CD8-positive, alpha-beta memory T cell (primary cell): Measurements from ENCODE around the gene KXD1. TPM values are rescaled to one million over a fixed set of nuclear protein-coding genes. Genes with fewer than 3 reads are reported as not detected.
A peak's percentile ranks its signal among the peaks of the same experiment; 100 is the strongest.

ENCODE experiments used
- CTCF ChIA-PET: fragments of 350-600 bp; sonication (Branson Sonifier 250); formaldehyde crosslinking; loops from one replicate; lab custom pipeline; 2021; ENCODE audit warnings: antibody characterized with exemption; lab: Charles Lee
- POLR2A ChIA-PET: fragments of 350-600 bp; sonication (Branson Sonifier 250); formaldehyde crosslinking; loops from one replicate; lab custom pipeline; 2021; ENCODE audit warnings: antibody characterized with exemption; lab: Charles Lee
- DNase-seq, 5 donors: peaks; one replicate each; pipeline versions ENCODE4 v3.0.0 to v3.0.0-alpha.2; 2020 to 2022; ENCODE audit warnings: mixed read lengths in 1 of 5
- H3K27ac ChIP-seq: one replicate; pipeline ENCODE4 v1.7.0; 2013; ENCODE audit warnings: low read depth, mild to moderate bottlenecking, low read length, moderate library complexity
- H3K27me3 ChIP-seq: 2 replicates; pipeline ENCODE4 v1.7.0; 2013; ENCODE audit warnings: low read length, mild to moderate bottlenecking; ENCODE audit not compliant: insufficient read depth, poor library complexity, severe bottlenecking
- H3K36me3 ChIP-seq: 2 replicates; pipeline ENCODE4 v1.7.0; 2013; ENCODE audit warnings: mild to moderate bottlenecking, low read length, moderate library complexity; ENCODE audit not compliant: insufficient read depth
- H3K4me1 ChIP-seq: 2 replicates; pipeline ENCODE4 v1.7.0; 2013; ENCODE audit warnings: mild to moderate bottlenecking, low read length, moderate library complexity; ENCODE audit not compliant: insufficient read depth
- H3K4me3 ChIP-seq: 2 replicates; pipeline ENCODE4 v1.7.0; 2013; ENCODE audit warnings: mild to moderate bottlenecking, low read length
- H3K9me3 ChIP-seq: 2 replicates; pipeline ENCODE4 v1.7.0; 2013; ENCODE audit warnings: mild to moderate bottlenecking, low read length
- H3K27ac Mint-ChIP-seq, 8 donors: one replicate each; pipeline ENCODE4 v1.8.0; 2020 to 2021; ENCODE audit warnings: mixed read lengths in 8 of 8, mild to moderate bottlenecking in 6 of 8, inconsistent platforms in 3 of 8, moderate library complexity in 3 of 8
- H3K27me3 Mint-ChIP-seq, 2 donors: one replicate each; pipeline ENCODE4 v1.8.0; 2020 to 2021; ENCODE audit warnings: mixed read lengths in 2 of 2, mild to moderate bottlenecking in 1 of 2, moderate library complexity in 1 of 2
- H3K36me3 Mint-ChIP-seq, 3 donors: one replicate each; pipeline ENCODE4 v1.8.0; 2020 to 2021; ENCODE audit warnings: mixed read lengths in 3 of 3, inconsistent platforms in 1 of 3, mild to moderate bottlenecking in 1 of 3
- H3K4me1 Mint-ChIP-seq, 3 donors: one replicate each; pipeline ENCODE4 v1.8.0; 2020 to 2021; ENCODE audit warnings: mixed read lengths in 3 of 3, inconsistent platforms in 1 of 3, mild to moderate bottlenecking in 1 of 3
- H3K4me3 Mint-ChIP-seq, 7 donors: one replicate each; pipeline ENCODE4 v1.8.0; 2020 to 2021; ENCODE audit warnings: mixed read lengths in 7 of 7, mild to moderate bottlenecking in 6 of 7, moderate library complexity in 4 of 7, inconsistent platforms in 2 of 7
- H3K9me3 Mint-ChIP-seq, 5 donors: one replicate each; pipeline ENCODE4 v1.8.0; 2020 to 2022; ENCODE audit warnings: mixed read lengths in 5 of 5, mild to moderate bottlenecking in 3 of 5, moderate library complexity in 2 of 5, inconsistent platforms in 1 of 5
- polyA plus RNA-seq: library from polyadenylated mRNA; unstranded; fragments of 300-500 nt; fragmentation: Illumina TruSeq; gene quantifications from one replicate; pipeline ENCODE4 v1.2.3, GENCODE V29; 2021
- total RNA-seq, 2 experiments: library from RNA; stranded (reverse); gene quantifications; one replicate each; pipeline ENCODE4 v1.2.3, GENCODE V29; 2021

KXD1 gene
- total and polyA plus RNA-seq, 3 experiments from 2014 or later = 84.4 to 128 (median 127) TPM

GRCh38 chr19:18604820-18605159 lies 47.1 kb downstream of the KXD1 start:
- H3K27ac ChIP-seq = no peak overlapping the region
- peaks cover 50% of the 10 kb centered on the region for H3K27me3 ChIP-seq
- POLR2A ChIA-PET = interaction anchor here (0.5 to 0.8 kb wide), 3 partner anchors 15 to 58 kb away, joined by 3 to 5 read pairs (median 3); partner anchors contain the start of gene UBA52
- Mint-ChIP-seq H3K4me1 (peaks cover 7 to 30% (median 8%) of the 10 kb centered on the region in 3 donors), H3K36me3 (no peaks in the 10 kb centered on the region), H3K27me3 (peaks cover 33 to 55% of the 10 kb centered on the region in 2 donors), H3K9me3 (no peaks in the 10 kb centered on the region), H3K4me3 (no peak overlapping the region), H3K27ac (no peak overlapping the region)
- CTCF ChIA-PET = interaction anchor here (0.7 kb wide), 1 partner anchor 119 kb away, joined by 3 read pairs; no protein-coding TSS in a partner anchor
- no peak overlapping the region for H3K4me3 ChIP-seq
- no peaks in the 10 kb centered on the region for H3K36me3 ChIP-seq
- DNase-seq = no peak
- H3K9me3 ChIP-seq = no peaks in the 10 kb centered on the region
- H3K4me1 ChIP-seq = peaks cover 4% of the 10 kb centered on the region

GRCh38 chr19:18605196-18605545 lies 47.5 kb downstream of the KXD1 start:
- H3K36me3 Mint-ChIP-seq = no peaks in the 10 kb centered on the region
- peaks cover 36 to 57% of the 10 kb centered on the region in 2 donors for H3K27me3 Mint-ChIP-seq
- DNase-seq = no peak
- H3K4me3 ChIP-seq = no peak overlapping the region
- H3K27ac ChIP-seq = no peak overlapping the region
- peaks cover 53% of the 10 kb centered on the region for H3K27me3 ChIP-seq
- no peaks in the 10 kb centered on the region for H3K9me3 ChIP-seq
- H3K4me1 ChIP-seq = peaks cover 4% of the 10 kb centered on the region
- H3K4me1 Mint-ChIP-seq = peaks cover 7 to 30% (median 8%) of the 10 kb centered on the region in 3 donors
- H3K27ac Mint-ChIP-seq = peak overlapping the region in 2 of 8 donors; percentile 71 to 80
- ChIA-PET POLR2A (interaction anchor here (0.5 to 0.6 kb wide), 2 partner anchors 34 to 58 kb away, joined by 3 to 5 read pairs; partner anchors contain the start of gene UBA52), CTCF (interaction anchor here (0.7 kb wide), 1 partner anchor 119 kb away, joined by 3 read pairs; no protein-coding TSS in a partner anchor)
- H3K36me3 ChIP-seq = no peaks in the 10 kb centered on the region
- no peaks in the 10 kb centered on the region for H3K9me3 Mint-ChIP-seq
- H3K4me3 Mint-ChIP-seq = peak overlapping the region in 3 of 7 donors; percentile 32 to 75 (median 59)

- peak overlapping the region in 5 of 7 donors; percentile 32 to 75 (median 59) for H3K4me3 Mint-ChIP-seq
- peak overlapping the region in 2 of 8 donors; percentile 71 to 80 for H3K27ac Mint-ChIP-seq
- H3K27me3 ChIP-seq = peaks cover 58% of the 10 kb centered on the region
- no peaks in the 10 kb centered on the region for H3K36me3 ChIP-seq
- no peak overlapping the region for H3K27ac ChIP-seq
- peaks cover 39 to 57% of the 10 kb centered on the region in 2 donors for H3K27me3 Mint-ChIP-seq
- DNase-seq = no peak
- no peaks in the 10 kb centered on the region for H3K9me3 Mint-ChIP-seq
- no peaks in the 10 kb centered on the region for H3K36me3 Mint-ChIP-seq
- CTCF ChIA-PET = no interaction called here
- POLR2A ChIA-PET = interaction anchor here (0.6 kb wide), 1 partner anchor 57 kb away, joined by 5 read pairs; no protein-coding TSS in a partner anchor
- H3K9me3 ChIP-seq = no peaks in the 10 kb centered on the region
- peaks cover 7 to 30% (median 8%) of the 10 kb centered on the region in 3 donors for H3K4me1 Mint-ChIP-seq
- H3K4me3 ChIP-seq = no peak overlapping the region
- peaks cover 4% of the 10 kb centered on the region for H3K4me1 ChIP-seq
These were observed 48.0 kb downstream of the KXD1 start for GRCh38 chr19:18605546-18606280.

- Histone ChIP-seq H3K27me3 (peaks cover 64% of the 10 kb centered on the region), H3K27ac (no peak within 1 kb of the TSS), H3K36me3 (no peaks in the 10 kb centered on the region), H3K4me3 (no peak within 1 kb of the TSS), H3K9me3 (no peaks in the 10 kb centered on the region), H3K4me1 (peaks cover 9% of the 10 kb centered on the region)
- CTCF ChIA-PET = interaction anchor here (1.0 to 1.2 kb wide), 2 partner anchors 14 to 241 kb away, joined by 3 to 4 read pairs; no protein-coding TSS in a partner anchor
- H3K27me3 Mint-ChIP-seq = peaks cover 44 to 63% of the 10 kb centered on the region in 2 donors
- no peaks in the 10 kb centered on the region for H3K9me3 Mint-ChIP-seq
- peak within 1 kb of the TSS in 4 of 7 donors; percentile 32 to 73 (median 52) for H3K4me3 Mint-ChIP-seq
- H3K4me1 Mint-ChIP-seq = peaks cover 11 to 36% (median 13%) of the 10 kb centered on the region in 3 donors
- H3K27ac Mint-ChIP-seq = no peak within 1 kb of the TSS
- peaks cover 0 to 1% (median 0%) of the 10 kb centered on the region in 3 donors for H3K36me3 Mint-ChIP-seq
- no peak for DNase-seq
- POLR2A ChIA-PET = interaction anchor here (0.8 kb wide), 1 partner anchor 18 kb away, joined by 3 read pairs; no protein-coding TSS in a partner anchor
These were observed 48.9 kb downstream of the KXD1 start, which contains the start of gene CRLF1 for GRCh38 chr19:18606281-18607225. CRLF1 (minus strand) TSS chr19:18606799; CDS start chr19:18606656, 143 bp downstream.

GRCh38 chr19:18607226-18608101 lies 49.8 kb downstream of the KXD1 start:
- Histone ChIP-seq H3K27ac (no peak overlapping the region), H3K4me1 (peaks cover 17% of the 10 kb centered on the region), H3K4me3 (no peak overlapping the region), H3K36me3 (no peaks in the 10 kb centered on the region), H3K27me3 (peaks cover 72% of the 10 kb centered on the region), H3K9me3 (no peaks in the 10 kb centered on the region)
- Mint-ChIP-seq H3K9me3 (no peaks in the 10 kb centered on the region), H3K27ac (no peak overlapping the region), H3K4me3 (peak overlapping the region in 3 of 7 donors; percentile 8 to 35 (median 32)), H3K27me3 (peaks cover 52 to 65% of the 10 kb centered on the region in 2 donors), H3K4me1 (peaks cover 16 to 44% (median 20%) of the 10 kb centered on the region in 3 donors), H3K36me3 (peaks cover 0 to 1% (median 0%) of the 10 kb centered on the region in 3 donors)
- ChIA-PET POLR2A (interaction anchor here (0.8 kb wide), 1 partner anchor 17 kb away, joined by 3 read pairs; no protein-coding TSS in a partner anchor), CTCF (interaction anchor here (1.0 to 1.2 kb wide), 2 partner anchors 15 to 240 kb away, joined by 3 to 4 read pairs; no protein-coding TSS in a partner anchor)
- no peak for DNase-seq

GRCh38 chr19:18608102-18608804 lies 50.6 kb downstream of the KXD1 start:
- H3K36me3 ChIP-seq = no peaks in the 10 kb centered on the region
- peaks cover 22% of the 10 kb centered on the region for H3K4me1 ChIP-seq
- POLR2A ChIA-PET = no interaction called here
- no peak overlapping the region for H3K4me3 ChIP-seq
- Mint-ChIP-seq H3K27me3 (peaks cover 56 to 62% of the 10 kb centered on the region in 2 donors), H3K27ac (no peak overlapping the region), H3K9me3 (no peaks in the 10 kb centered on the region), H3K4me1 (peaks cover 16 to 44% (median 24%) of the 10 kb centered on the region in 3 donors), H3K4me3 (peak overlapping the region in 2 of 7 donors; percentile 2 to 40), H3K36me3 (peaks cover 0 to 1% (median 0%) of the 10 kb centered on the region in 3 donors)
- H3K27ac ChIP-seq = no peak overlapping the region
- H3K27me3 ChIP-seq = peaks cover 75% of the 10 kb centered on the region
- no peak for DNase-seq
- H3K9me3 ChIP-seq = no peaks in the 10 kb centered on the region
- CTCF ChIA-PET = interaction anchor here (1.2 kb wide), 1 partner anchor 239 kb away, joined by 4 read pairs; no protein-coding TSS in a partner anchor
